HEK293T (cell line): Measurements from ENCODE around the gene ACOXL.

Experiments
- CTBP1 ChIP-seq: fragments of 450-650 bp; IDR thresholded peaks from 2 replicates; pipeline ENCODE4 v1.6.1; 2016; ENCODE audit warnings: borderline replicate concordance
- ELF4 ChIP-seq: fragments of 450-650 bp; IDR thresholded peaks from 2 replicates; pipeline ENCODE4 v1.6.1; 2017; ENCODE audit warnings: antibody characterized with exemption
- FOXM1 ChIP-seq: fragments of 450-650 bp; IDR thresholded peaks from 2 replicates; pipeline ENCODE4 v1.6.1; 2017; ENCODE audit warnings: mild to moderate bottlenecking, borderline replicate concordance
- HDGF ChIP-seq: fragments of 450-650 bp; IDR thresholded peaks from 2 replicates; pipeline ENCODE4 v1.6.1; 2017; ENCODE audit warnings: antibody characterized with exemption, borderline replicate concordance
- L3MBTL2 ChIP-seq: fragments of 450-650 bp; conservative IDR thresholded peaks from 2 replicates; pipeline ENCODE4 v1.6.1; 2016; ENCODE audit warnings: mild to moderate bottlenecking
- SUZ12 ChIP-seq: fragments of 450-650 bp; IDR thresholded peaks from 2 replicates; pipeline ENCODE4 v1.6.1; 2016; ENCODE audit warnings: mild to moderate bottlenecking
- TARDBP ChIP-seq: fragments of 450-650 bp; IDR thresholded peaks from 2 replicates; pipeline ENCODE4 v1.6.1; 2016

GRCh38 chr2:111149882-111150455 is 417.6 kb downstream of the ACOXL start:
- no peak for TF ChIP-seq L3MBTL2
- no peak for TF ChIP-seq TARDBP
- TF ChIP-seq SUZ12: no peak
- no peak for TF ChIP-seq FOXM1
- TF ChIP-seq HDGF: no peak
- no peak for TF ChIP-seq CTBP1
- TF ChIP-seq ELF4: no peak
